Thyroid gland (tissue), 4 donors: ENCODE results near the gene TFF3.

Source experiments
- POLR2A ChIP-seq, 2 donors: fragments of 450-650 bp; IDR thresholded peaks; one replicate each; pipeline ENCODE4 v1.6.1; 2017; ENCODE audit warnings: antibody characterized with exemption in 2 of 2, mild to moderate bottlenecking in 2 of 2, moderate library complexity in 1 of 2
- TF ChIP-seq, protein P1 (sequence below), 6 experiments: fragments of 200-600 bp in 3 of 6; fragments of 450-650 bp in 3 of 6; sonication (generic) in 3 of 6; IDR thresholded peaks; one replicate each; pipeline ENCODE4 v1.5.1; 2016 to 2019; ENCODE audit warnings: antibody characterized with exemption in 6 of 6, mild to moderate bottlenecking in 2 of 6, inconsistent platforms in 1 of 6, moderate library complexity in 1 of 6

GRCh38 chr21:42343556-42343955, 28.3 kb upstream of the TFF3 start:
- TF ChIP-seq, protein P1, sequence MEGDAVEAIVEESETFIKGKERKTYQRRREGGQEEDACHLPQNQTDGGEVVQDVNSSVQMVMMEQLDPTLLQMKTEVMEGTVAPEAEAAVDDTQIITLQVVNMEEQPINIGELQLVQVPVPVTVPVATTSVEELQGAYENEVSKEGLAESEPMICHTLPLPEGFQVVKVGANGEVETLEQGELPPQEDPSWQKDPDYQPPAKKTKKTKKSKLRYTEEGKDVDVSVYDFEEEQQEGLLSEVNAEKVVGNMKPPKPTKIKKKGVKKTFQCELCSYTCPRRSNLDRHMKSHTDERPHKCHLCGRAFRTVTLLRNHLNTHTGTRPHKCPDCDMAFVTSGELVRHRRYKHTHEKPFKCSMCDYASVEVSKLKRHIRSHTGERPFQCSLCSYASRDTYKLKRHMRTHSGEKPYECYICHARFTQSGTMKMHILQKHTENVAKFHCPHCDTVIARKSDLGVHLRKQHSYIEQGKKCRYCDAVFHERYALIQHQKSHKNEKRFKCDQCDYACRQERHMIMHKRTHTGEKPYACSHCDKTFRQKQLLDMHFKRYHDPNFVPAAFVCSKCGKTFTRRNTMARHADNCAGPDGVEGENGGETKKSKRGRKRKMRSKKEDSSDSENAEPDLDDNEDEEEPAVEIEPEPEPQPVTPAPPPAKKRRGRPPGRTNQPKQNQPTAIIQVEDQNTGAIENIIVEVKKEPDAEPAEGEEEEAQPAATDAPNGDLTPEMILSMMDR (IDR thresholded peaks at IDR 0.05) = no peak
- TF ChIP-seq POLR2A (IDR thresholded peaks at IDR 0.05) = no peak
